IMR-90 (cell line): ENCODE data around the gene TXNRD1. TPM values are rescaled to one million over a fixed set of nuclear protein-coding genes. Genes with fewer than 3 reads are reported as not detected.

ENCODE experiments used
- ATAC-seq: fragments of 200-7000 bp; cut with Tn5 transposase; 2 replicates; pipeline ENCODE4 v1.9.1; 2020; ENCODE audit warnings: low read depth, mild to moderate bottlenecking, moderate library complexity
- BruUV-seq: library from RNA; stranded (reverse); fragments of 400-500 nt; replicated peaks from 2 replicates; lab custom pipeline; 2021; lab: Mats Ljungman, UMichigan
- CTCF ChIA-PET: fragments of 300-600 bp; formaldehyde crosslinking; extraction: SDS; loops from one replicate; lab custom pipeline; 2021; ENCODE audit warnings: antibody characterized with exemption; lab: Yijun Ruan, JAX
- POLR2A ChIA-PET: fragments of 300-600 bp; sonication (Branson Sonifier 250); formaldehyde crosslinking; loops from one replicate; lab custom pipeline; 2022; ENCODE audit warnings: antibody characterized with exemption; ENCODE audit not compliant: unreplicated experiment; lab: Charles Lee
- DNase-seq: peaks from one replicate; pipeline ENCODE4 v3.0.0; 2013
- H2AFZ ChIP-seq: replicated peaks from 2 replicates; pipeline ENCODE3; 2013; ENCODE audit warnings: low read length, mild to moderate bottlenecking; ENCODE audit not compliant: poor library complexity
- H2AK5ac ChIP-seq: 2 replicates; pipeline ENCODE4 v1.6.1; 2013; ENCODE audit warnings: low read depth, low read length, inconsistent platforms
- H2AK9ac ChIP-seq: replicated peaks from 2 replicates; pipeline ENCODE3; 2013; ENCODE audit warnings: mild to moderate bottlenecking, low read depth, low read length, moderate library complexity; ENCODE audit not compliant: poor library complexity
- H2BK120ac ChIP-seq: 2 replicates; pipeline ENCODE4 v1.6.1; 2013; ENCODE audit warnings: low read depth, low read length, inconsistent platforms
- H2BK15ac ChIP-seq: 3 replicates; pipeline ENCODE4 v1.6.1; 2013; ENCODE audit warnings: low read depth, low read length, inconsistent platforms
- H2BK20ac ChIP-seq: 2 replicates; pipeline ENCODE4 v1.6.1; 2013; ENCODE audit warnings: low read depth, mild to moderate bottlenecking, inconsistent platforms, low read length, moderate library complexity
- H2BK5ac ChIP-seq: 2 replicates; pipeline ENCODE4 v1.6.1; 2013; ENCODE audit warnings: mild to moderate bottlenecking, low read depth, low read length, inconsistent platforms; ENCODE audit not compliant: poor library complexity, severe bottlenecking
- H3K14ac ChIP-seq: replicated peaks from 2 replicates; pipeline ENCODE4 v1.6.1; 2013; ENCODE audit warnings: low read depth, low read length, inconsistent platforms
- H3K18ac ChIP-seq: 2 replicates; pipeline ENCODE4 v1.6.1; 2013; ENCODE audit warnings: low read depth, low read length, control low read depth
- H3K23ac ChIP-seq: 2 replicates; pipeline ENCODE4 v1.6.1; 2013; ENCODE audit warnings: low read depth, low read length, inconsistent platforms
- H3K27ac ChIP-seq: 2 replicates; pipeline ENCODE4 v1.5.1; 2013; ENCODE audit warnings: mild to moderate bottlenecking, control low read depth, low read length; ENCODE audit not compliant: insufficient read depth
- H3K27me3 ChIP-seq: 2 replicates; pipeline ENCODE4 v1.6.1; 2013; ENCODE audit warnings: low read length; ENCODE audit not compliant: control insufficient read depth, insufficient read depth
- H3K36me3 ChIP-seq: 2 replicates; pipeline ENCODE4 v1.6.1; 2013; ENCODE audit warnings: low read length, mixed read lengths; ENCODE audit not compliant: control insufficient read depth, insufficient read depth
- H3K4ac ChIP-seq: 2 replicates; pipeline ENCODE4 v1.6.1; 2013; ENCODE audit warnings: low read depth, low read length, inconsistent platforms
- H3K4me1 ChIP-seq: 2 replicates; pipeline ENCODE4 v1.6.1; 2013; ENCODE audit warnings: low read length, mixed read lengths; ENCODE audit not compliant: control insufficient read depth, insufficient read depth
- H3K4me2 ChIP-seq: 2 replicates; pipeline ENCODE4 v1.6.1; 2013; ENCODE audit warnings: low read depth, mild to moderate bottlenecking, control low read depth, low read length, moderate library complexity
- H3K4me3 ChIP-seq: 2 replicates; pipeline ENCODE4 v1.5.1; 2013; ENCODE audit warnings: low read depth, mild to moderate bottlenecking, control low read depth, low read length, moderate library complexity; ENCODE audit not compliant: insufficient read depth
- H3K56ac ChIP-seq: 2 replicates; pipeline ENCODE4 v1.6.1; 2013; ENCODE audit warnings: low read length, inconsistent platforms; ENCODE audit not compliant: insufficient read depth; ENCODE audit errors: extremely low read depth
- H3K79me1 ChIP-seq, 2 experiments: 2 replicates each; pipeline ENCODE4 v1.6.1; 2013; ENCODE audit warnings: low read length in 2 of 2, inconsistent platforms in 1 of 2, low read depth in 1 of 2
- H3K9ac ChIP-seq: 2 replicates; pipeline ENCODE4 v1.6.1; 2013; ENCODE audit warnings: low read depth, low read length, control low read depth
- H3K9me1 ChIP-seq: 2 replicates; pipeline ENCODE4 v1.6.1; 2013; ENCODE audit warnings: low read length, inconsistent platforms; ENCODE audit not compliant: insufficient read depth
- H3K9me3 ChIP-seq: 2 replicates; pipeline ENCODE4 v1.6.1; 2013; ENCODE audit warnings: low read length; ENCODE audit not compliant: control insufficient read depth, insufficient read depth
- H4K20me1 ChIP-seq: 2 replicates; pipeline ENCODE4 v1.6.1; 2013; ENCODE audit warnings: low read length, inconsistent platforms; ENCODE audit not compliant: insufficient read depth
- H4K5ac ChIP-seq: 2 replicates; pipeline ENCODE4 v1.6.1; 2013; ENCODE audit warnings: mild to moderate bottlenecking, low read depth, low read length, control low read depth
- H4K8ac ChIP-seq, 2 experiments: 2 replicates each; pipeline ENCODE4 v1.6.1; 2013; ENCODE audit warnings: low read depth in 2 of 2, low read length in 2 of 2, control low read depth in 1 of 2, inconsistent platforms in 1 of 2
- H4K91ac ChIP-seq: 2 replicates; pipeline ENCODE4 v1.6.1; 2013; ENCODE audit warnings: low read depth, low read length, inconsistent platforms; ENCODE audit not compliant: insufficient read depth
- POLR2A ChIP-seq: IDR thresholded peaks from 2 replicates; pipeline ENCODE4 v1.6.1; 2012; ENCODE audit warnings: mild to moderate bottlenecking, low read depth, low read length
- RFX5 ChIP-seq: IDR thresholded peaks from 2 replicates; pipeline ENCODE4 v1.8.0; 2012; ENCODE audit warnings: low read depth, mild to moderate bottlenecking, low read length, moderate library complexity
- WGBS, 2 experiments: methylation state at CpG; one replicate each; pipeline versions ENCODE4 v1.1.5 to v1.1.7; 2013; ENCODE audit warnings: missing lambda C conversion rate in 2 of 2; ENCODE audit not compliant: insufficient read length in 1 of 2; ENCODE audit errors: extremely low coverage in 2 of 2; 5-methylcytosine and 5-hydroxymethylcytosine counted together
- dilution Hi-C: fragments of 300-500 bp; cut with HindIII; formaldehyde crosslinking; loops from one replicate; pipeline ENCODE4 v1.14.3; 2018; ENCODE audit warnings: low sequenced_read_pairs; ENCODE audit not compliant: unreplicated experiment
- in situ Hi-C: fragments of 300-500 bp; cut with MboI; formaldehyde crosslinking; loops from 3 replicates; pipeline ENCODE4 v1.14.3; 2019; ENCODE audit warnings: low sequenced_read_pairs, inconsistent platforms, mixed read lengths
- intact Hi-C: fragments of 100-400 bp; cut with micrococcal nuclease; formaldehyde crosslinking; loops from 2 replicates; pipeline ENCODE4 v1.10.0; 2022
- polyA plus RNA-seq, 3 experiments: library from polyadenylated mRNA; depleted of rRNA; stranded (reverse); fragments of >200 nt; gene quantifications; 2 replicates each; pipeline ENCODE4 v1.2.3, GENCODE V29; 2012; ENCODE audit warnings: low replicate concordance in 1 of 3
- total RNA-seq: library from RNA; depleted of rRNA; stranded (reverse); fragments of >200 nt; gene quantifications from 2 replicates; pipeline ENCODE4 v1.2.3, GENCODE V29; 2012

Gene TXNRD1
- total and polyA plus RNA-seq, 2 of the 4 experiments (the other 2 are of a cell fraction) = 379 to 582 TPM

- 92% methylated on average over 5 of the region's 17 CpGs; no CpG with 5 or more reads in 1 of the 2 experiments for WGBS, 2 experiments
- no peak overlapping the region for H3K27ac ChIP-seq
- no peak overlapping the region for H2BK15ac ChIP-seq
- no peak overlapping the region for H2BK5ac ChIP-seq
- intact Hi-C loops (no loop called here), in situ Hi-C loops (no loop called here), dilution Hi-C loops (no loop called here)
- no peak overlapping the region for H2BK20ac ChIP-seq
- H4K91ac ChIP-seq = no peak overlapping the region
- peaks cover 18% of the 10 kb centered on the region for H3K9me1 ChIP-seq
- H3K9ac ChIP-seq = no peak overlapping the region
- H4K8ac ChIP-seq = no peak overlapping the region
- H3K56ac ChIP-seq = no peak overlapping the region
- peaks cover 10% of the 10 kb centered on the region for H3K4me1 ChIP-seq
- peaks cover 80% of the 10 kb centered on the region for H4K20me1 ChIP-seq
- no peak overlapping the region for H3K18ac ChIP-seq
- no peak for ATAC-seq
- H2AK9ac ChIP-seq = no peak overlapping the region
- CTCF ChIA-PET = no interaction called here
- no peaks in the 10 kb centered on the region for H3K9me3 ChIP-seq
- H2AFZ ChIP-seq = no peak overlapping the region
- H3K4me2 ChIP-seq = no peak overlapping the region
- no peak for DNase-seq
- POLR2A ChIA-PET = no interaction called here
- H3K23ac ChIP-seq = no peak overlapping the region
- no peak overlapping the region for H3K4me3 ChIP-seq
- no peak for TF ChIP-seq RFX5
- peak; percentile 47 for TF ChIP-seq POLR2A
- peaks cover 27 to 62% of the 10 kb centered on the region in 2 experiments for H3K79me1 ChIP-seq
- no peak overlapping the region for H2BK120ac ChIP-seq
- no peak overlapping the region for H4K5ac ChIP-seq
- BruUV-seq = no TSS peak
- H2AK5ac ChIP-seq = no peak overlapping the region
- no peaks in the 10 kb centered on the region for H3K27me3 ChIP-seq
- no peak overlapping the region for H3K14ac ChIP-seq
- no peak overlapping the region for H3K4ac ChIP-seq
- H3K36me3 ChIP-seq = peaks cover 40% of the 10 kb centered on the region
Observed at GRCh38 chr12:104353012-104353981, 137.7 kb downstream of the TXNRD1 start.
